Measurements from ENCODE around the gene S100A5.
A peak's percentile ranks its signal among the peaks of the same experiment; 100 is the strongest.

S100A5 gene

DNA sequence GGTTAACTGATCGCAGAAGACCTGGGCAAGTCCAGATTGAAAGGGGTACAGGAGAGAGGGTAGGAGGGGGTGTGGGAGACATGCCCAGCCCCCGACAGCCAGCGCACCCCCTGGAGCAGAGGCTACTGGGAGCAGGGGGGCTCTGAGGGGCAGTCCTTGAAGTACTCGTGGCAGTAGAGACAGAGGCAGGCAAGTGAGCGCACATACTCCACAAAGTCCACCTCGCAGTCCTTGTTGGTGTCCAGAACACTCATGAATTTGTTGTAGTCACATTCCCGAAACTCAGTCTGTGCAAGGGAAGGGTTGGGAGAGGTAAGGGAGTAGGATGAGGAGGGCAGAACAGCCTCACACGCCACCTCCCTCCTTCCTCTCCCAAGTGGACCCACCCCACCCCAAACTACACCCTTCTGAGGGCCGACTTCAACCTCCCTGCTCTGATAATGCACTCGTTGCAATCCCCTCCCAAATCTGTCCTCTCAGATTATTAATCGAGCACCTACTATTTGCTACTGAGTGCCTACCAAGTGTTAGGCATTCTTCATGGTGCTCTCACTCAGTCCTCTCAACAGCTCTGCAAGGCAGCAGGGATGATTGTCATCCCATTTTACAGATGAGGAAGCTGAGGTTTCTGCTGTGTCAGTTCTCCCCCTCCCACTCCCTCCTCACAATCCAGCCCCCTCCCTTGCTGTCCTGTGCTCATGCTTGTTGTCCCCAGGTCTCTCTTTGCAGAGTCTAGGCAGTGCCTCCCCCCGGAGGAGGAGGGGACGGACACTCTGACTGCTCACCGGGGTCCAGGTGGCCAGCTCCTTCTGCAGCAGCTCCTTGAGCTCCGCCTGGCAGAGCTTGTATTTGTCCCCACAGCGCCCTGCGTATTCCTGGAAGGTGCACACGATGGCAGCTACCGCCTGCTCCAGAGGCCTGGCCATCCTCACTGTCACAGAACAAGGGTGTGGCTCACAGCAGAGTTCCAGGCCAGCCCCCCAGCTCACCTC, 7.1 kb upstream of the S100A5 start:
- no peak for DNase-seq (ENCODE audit: low spot score)

DNA sequence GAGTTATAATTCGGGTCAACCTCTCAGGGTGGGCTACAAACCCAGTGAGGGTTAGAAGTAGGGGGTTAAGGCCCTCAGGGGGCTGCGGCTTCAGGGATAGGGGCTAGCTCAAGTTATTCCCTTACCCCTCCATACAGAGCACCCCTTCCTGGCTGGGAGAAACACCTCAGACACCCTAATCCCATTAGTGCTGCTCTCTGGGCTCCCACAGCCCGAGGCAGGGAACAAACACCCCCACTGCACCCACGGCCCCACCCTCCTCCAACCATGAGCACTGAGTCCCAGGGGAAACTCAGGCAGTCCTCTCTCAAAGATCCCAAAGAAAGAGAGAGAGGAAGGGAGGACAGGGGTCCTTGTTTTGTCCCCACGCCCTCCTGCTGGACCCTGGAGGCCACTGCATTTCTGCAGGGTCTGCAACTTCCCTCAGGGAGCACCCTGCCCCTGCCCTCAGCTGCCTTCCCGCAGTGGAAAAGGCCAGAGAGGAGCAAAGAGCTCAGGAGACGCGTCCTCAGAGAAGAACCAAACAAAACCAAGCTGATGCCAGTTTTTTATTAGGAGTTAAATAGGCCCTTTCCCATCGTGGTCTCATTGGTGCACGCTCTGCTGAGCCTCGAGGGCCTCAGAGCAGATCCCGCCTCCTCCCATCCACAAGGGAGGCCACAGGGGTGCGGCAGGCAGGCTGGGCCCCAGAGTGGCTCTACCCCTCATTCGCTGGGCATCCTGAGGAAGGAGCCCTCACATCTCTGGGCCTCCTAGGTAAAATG, 6.2 kb upstream of the S100A5 start:
- no peak for DNase-seq (ENCODE audit: low spot score)

DNA sequence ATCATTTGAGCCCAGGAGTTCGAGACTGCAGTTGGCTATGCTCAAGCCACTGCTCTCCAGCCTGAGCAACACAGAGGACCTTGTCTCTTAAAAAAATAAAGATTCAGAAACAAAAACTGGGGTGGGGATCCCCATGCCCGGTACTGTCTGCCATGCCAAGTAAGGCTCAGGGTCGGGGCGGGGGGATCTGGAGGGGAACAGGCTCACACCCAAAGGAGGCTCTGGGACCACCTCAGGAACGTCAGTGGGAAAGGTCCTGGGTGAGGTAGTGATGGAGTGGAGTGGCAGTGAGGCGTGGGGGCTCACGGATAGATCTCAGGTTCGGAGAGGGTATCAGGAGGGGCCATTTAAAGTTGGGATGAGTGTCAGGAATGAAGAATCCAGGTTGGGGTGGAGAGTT, 5.6 kb upstream of the S100A5 start:
- no peak for DNase-seq (ENCODE audit: low spot score)

DNA sequence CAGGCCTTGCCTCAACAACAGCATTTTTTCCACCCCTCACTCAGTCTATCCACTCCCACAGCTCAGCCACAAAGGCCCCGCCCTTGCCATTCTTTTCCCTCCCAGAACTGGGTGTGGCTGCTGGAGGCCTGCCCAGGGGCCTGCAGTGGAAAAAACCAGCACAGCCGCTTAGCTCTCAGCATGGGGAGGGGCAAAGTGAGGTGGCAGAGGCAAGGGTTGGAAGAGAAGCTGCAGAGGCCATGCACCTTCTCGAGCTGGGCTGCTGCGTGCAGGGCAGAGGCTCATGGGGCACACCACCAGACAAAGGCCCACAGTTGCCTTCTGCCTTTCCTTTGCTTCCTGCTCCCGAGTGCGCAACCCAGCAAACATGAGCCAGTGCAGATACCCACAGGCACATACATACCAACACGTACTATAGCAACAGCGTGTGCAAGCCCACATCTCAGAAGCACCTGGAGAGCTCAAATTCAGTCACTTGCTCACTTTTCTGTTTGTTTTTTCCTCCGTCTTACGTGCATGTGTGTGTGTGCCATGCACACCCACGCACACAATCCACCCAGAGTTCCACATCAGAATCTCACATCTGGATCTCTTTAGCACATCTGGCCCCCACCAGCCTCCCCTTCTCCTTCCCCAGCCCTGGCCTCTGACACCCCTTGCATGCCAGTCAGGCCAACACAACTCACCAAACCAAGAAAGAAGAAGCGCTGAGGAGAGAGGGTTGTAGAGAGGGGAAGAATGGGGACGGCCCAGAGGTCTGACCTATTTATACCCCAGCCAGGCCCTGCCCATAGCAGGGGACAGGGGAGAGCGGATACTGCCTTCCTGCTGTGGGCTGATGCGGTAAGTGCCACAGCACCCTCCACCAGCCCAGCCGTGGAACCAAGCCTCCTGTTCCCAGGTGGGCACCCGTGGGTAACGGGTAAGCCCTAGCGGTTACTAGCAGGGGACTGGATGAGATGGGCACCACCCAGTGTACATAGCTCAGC, 4.6 kb upstream of the S100A5 start, which contains the start of gene S100A4:
Gene S100A4, minus strand, starts transcription at position 740 of the 989 bp plus-strand sequence. CDS start 1,012 bp downstream, outside the sequence.
- peak; percentile 91 for DNase-seq (ENCODE audit: low spot score)

DNA sequence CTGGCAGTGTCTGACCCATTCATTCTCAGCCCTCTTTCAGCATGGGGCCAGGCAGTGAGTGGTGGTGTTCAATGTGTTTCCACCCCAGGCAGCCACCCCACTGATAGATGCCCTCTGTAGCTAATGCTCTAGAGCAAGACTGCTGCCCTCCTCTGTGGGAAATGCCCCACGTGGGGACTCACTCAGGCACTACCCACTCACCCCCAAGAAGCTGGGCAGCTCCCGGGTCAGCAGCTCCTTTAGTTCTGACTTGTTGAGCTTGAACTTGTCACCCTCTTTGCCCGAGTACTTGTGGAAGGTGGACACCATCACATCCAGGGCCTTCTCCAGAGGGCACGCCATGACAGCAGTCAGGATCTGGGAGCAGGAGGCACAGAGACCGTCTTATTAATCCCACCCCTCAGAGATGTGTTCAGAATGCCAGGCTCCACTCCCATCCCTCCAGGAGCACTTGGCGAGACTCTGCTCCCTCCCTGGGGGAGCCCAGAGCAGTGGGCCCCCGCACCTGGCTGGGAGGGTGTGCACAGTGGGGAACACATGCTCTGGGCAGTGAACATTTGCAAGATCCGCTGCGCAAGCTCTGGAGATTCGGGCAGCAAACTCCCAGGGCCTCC, 3.8 kb upstream of the S100A5 start:
- DNase-seq (ENCODE audit: low spot score), result no peak

DNA sequence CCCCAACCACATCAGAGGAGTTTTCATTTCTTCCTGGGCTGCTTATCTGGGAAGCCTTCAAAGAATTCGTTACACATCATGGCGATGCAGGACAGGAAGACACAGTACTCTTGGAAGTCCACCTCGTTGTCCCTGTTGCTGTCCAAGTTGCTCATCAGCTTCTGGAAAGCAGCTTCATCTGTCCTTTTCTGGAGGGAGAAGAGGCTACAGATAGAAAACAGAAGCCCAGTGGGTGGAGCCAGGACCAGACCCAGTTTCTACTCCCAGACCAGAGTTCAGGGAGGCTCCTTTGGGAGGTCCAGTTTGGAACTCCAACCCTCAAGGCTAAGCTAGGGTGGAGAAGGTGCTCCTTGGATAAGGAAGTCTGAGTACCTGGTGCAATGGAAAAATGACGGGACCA, 3.0 kb upstream of the S100A5 start:
- no peak for DNase-seq (ENCODE audit: low spot score)

DNA sequence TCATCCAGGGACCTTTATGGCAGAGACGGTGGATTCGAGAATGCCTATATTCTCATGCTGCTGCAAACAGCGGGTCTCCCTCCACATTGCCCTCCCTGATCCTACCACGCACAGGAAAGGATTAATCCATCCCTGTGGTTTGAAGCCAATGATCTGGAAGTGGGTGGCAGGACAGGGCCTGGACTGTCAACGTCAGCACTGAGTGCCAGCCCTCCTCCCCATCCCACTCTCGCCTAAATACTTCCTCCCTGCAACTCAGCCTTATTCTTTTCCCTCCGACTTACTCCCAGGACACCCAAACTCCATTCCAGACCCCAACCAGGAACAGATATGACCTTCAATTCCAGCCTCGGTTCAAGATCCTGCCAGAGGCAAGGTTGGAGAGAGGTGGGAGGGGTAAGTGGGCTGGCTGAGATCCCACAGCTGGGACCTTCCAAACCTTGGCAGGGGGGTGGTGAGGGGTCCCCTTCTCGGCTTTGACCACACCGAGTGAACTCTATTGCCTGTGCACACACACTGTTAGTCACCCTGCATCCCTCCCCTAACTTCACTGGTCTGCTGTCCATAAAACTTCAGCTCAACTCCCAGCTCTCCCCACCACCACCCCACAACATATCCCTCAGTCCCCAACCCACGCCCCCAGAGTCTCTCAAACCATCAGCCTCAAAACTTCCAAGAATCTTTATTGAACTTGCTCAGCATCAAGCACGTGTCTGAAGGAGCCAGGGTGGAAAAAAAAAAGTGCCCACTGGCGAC, 2.4 kb upstream of the S100A5 start:
- DNase-seq (ENCODE audit: low spot score), result no peak

DNA sequence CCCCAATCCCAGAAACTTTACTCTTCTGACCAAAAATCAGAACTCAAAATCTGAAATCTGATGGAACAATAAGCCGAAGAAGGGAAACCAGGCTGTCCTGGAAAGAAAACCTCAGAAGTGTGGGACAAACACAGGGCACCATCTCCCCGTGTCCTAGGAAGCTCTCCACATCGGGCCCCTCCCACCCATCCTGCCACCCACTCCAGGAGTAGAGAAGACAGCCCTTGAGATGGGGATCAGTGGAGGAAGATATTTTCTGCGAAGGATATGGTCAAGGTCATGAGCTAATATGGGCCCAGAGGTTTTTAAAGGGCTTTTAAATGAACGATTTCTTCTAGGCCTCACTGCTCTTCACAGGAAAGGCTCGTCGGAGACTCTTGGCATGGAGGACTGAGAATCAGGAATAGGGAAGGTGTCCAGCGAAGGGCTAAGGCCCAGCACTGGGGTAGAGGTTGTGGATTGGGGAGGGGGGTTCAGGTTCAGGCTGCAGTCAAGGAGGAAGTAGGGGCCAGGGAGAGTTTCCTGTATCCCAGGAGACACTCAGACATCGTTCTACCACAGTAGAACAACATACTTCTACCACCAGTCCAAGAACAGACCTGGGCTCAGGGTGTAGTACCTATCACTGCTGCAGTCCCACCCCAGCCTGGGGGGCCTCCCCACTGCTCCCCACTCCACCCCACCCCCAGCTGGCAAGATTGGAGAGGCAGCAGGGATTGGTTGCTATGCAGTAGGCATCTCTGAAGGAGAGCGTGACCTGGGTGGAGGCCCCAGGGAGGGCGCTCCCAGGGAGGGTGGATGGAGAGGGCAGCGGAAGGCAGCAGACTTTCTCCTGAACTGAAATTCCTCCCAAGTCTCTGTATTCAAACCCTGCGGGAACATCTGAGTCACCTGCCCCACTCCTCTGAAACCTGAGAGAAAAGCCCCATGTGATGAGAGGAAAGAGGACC, 1.2 kb upstream of the S100A5 start:
- no peak for DNase-seq (ENCODE audit: low spot score)

DNA sequence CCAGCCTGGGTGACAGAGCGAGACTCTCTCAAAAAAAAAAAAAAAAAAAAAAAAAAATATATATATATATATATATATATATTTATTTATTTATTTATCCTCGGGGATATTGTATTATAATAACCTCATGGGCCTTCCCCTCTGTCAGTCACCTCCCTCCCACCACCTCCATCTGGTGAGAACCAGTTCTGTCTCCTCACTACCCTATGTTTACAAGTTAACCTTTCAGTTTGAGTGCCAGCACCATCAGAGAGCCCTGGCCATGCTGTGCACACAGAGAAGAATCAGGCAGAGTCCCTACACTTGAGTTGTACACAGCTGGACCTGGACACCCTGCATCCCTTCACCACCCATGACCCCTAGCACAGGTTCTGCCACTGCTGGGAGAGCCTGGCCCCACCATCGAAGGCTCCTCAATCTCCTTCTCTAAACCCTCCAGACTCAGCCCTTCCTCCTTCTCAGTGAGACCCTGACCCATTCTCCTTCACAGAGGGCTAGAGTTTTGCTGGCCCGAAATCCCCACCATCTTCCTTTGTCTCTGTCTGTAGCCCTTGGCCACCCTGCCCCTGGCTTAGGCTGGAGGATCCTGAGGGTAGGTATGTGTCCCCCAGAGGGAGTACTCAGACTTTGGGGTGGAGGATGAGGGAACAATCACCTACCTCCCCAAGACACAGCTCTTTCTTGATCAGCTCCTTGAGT, 1.2 kb downstream of the S100A5 start:
- DNase-seq (ENCODE audit: low spot score), result no peak

DNA sequence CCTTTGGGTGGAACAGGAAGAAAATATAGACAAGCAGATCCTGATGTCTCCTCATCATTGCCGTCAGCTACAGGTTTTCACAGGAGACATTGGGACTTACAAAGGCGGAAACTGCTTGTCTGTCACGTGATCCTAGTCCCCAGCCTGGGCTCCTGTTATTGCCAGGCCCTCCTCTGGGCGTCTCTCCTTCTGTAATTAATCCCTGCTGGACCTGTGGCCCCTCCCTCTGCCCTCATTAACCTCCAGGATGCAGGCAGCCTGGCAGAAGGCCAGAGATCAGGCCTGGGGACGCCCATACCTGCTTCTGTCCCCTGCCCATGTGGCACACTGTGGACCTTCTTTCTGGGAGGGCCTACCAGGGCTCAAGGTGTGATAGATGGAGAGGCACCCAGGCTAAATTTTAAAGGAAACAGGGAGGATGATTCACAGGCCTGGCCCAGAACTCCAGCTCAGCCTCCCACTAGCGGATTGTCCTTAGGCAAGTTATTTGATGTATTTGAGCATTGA, 2.4 kb downstream of the S100A5 start:
- peak; percentile 60 for DNase-seq (ENCODE audit: low spot score)

DNA sequence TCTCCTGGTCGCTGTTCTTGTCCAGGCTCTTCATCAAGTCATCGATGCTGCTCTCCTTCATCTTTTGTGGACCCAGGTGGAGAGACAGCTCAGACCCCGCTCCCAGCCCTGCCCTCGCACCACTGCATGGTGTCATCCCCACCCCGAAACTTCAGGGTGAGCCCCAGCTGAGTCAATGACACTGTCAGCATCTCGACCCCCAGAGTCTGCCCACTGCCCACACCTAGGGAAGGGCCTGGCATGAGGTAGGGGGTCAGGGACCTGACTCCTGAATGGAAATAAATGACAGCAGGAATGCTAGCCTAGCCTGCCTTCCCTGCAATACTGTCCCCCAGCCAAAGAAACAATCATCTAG, 3.4 kb downstream of the S100A5 start:
- DNase-seq (ENCODE audit: low spot score), result no peak

DNA sequence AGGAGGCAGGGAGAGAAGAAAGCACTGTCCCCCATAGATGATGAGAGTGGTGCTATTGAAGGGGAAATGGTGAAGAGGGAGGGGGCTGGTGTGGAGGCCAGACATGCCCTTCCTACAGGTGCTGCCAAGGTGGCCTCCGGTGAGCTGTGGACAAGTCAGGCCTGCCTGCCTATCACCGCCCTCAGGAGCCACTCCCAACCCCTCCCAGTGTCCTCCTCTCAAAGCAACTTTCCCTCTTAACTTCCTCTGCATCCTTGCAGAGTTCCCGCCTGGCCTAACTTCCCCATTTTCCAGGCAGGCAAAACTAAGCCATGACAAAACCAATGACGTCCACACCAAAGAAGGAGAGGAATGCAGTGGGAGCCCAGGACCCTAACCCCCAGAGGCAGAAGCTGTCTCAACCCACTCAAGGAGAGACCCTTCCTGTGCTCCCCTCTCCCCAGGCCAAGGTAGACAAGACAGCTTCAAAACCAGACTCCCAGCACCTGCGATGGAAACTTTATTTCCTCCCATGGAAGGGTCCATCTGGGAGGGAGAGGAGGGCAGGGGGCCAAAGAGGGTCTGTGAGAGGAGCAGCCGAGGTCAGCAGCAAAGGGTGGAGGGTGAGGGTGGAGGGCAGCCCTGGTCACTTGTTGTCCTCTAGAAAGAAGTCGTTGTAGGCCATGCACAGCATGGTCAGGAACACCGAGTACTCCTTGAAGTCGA, 3.9 kb downstream of the S100A5 start:
- DNase-seq (ENCODE audit: low spot score), result peak; percentile 58

DNA sequence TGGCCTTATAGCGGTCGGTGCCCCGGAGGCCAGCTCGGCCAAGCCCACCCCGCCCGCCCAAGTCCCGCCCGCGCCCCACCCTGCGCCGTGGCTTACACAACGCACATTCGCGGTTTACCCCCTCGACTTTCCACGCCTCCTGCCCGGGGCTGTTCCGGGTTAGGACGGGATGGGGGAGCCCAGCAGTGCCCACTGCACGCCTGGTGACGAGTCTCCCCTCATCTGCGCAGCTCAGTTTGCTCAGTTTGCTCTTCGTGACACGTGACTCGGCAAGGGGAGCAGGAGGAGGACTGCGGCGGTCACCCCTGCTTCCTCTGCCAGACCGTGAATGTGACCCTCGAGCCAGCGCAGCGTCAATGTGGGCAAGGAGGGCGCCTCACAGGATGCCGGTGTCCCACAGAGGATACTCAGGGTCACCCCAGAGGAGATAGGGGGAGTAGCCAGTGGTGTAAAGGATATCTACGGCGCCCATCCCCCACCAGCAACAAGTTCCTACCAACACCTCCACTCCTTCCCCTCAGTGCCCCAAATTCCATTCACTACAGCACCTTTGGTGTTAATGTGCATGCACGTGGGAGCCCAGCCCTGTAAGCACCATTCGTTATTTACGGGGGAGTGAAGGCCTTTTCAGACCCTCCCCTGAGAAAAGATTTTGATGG, 4.6 kb downstream of the S100A5 start:
- peak; percentile 97 for DNase-seq (ENCODE audit: low spot score)

DNA sequence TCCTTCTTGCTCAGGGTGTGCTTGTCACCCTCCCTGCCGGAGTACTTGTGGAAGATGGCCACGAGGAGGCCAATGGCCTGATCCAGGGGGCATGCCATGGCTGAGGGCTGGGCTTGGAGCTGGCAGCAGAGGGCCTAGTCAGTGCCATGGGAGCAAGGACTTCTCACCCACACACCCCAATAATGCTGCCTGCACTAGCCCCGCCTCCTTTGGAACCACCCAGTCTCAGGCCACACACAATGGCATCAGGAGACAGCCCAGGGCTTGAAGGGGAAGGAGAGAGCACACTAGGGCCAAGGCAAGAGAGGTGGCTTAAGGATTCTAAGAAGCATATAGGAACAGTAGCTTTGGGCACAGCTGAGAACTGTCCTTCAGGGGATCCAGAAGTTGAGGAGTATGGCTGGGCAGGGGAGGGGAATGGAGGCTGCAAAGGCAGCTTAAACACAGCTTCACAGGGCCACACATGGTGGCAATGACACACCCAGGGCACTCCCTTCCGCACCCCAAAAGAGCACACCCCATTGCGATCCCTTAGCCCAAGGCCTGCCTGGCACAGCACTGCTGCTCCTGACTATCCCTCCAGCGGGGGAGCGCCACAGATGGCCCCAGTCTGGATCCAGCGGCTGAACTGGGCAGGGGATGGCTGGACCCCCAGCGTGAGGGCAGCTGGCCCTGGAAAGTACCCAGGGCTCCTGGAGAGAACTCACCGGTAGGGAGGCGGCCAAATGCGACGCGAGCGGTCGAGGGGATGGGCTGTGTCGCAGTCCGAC, 5.3 kb downstream of the S100A5 start, which contains the start of gene S100A6:
Gene S100A6, minus strand, starts transcription at position 750 of the 770 bp plus-strand sequence. Its CDS starts 652 bp downstream, at position 98.
- DNase-seq (ENCODE audit: low spot score), result peak; percentile 65

DNA sequence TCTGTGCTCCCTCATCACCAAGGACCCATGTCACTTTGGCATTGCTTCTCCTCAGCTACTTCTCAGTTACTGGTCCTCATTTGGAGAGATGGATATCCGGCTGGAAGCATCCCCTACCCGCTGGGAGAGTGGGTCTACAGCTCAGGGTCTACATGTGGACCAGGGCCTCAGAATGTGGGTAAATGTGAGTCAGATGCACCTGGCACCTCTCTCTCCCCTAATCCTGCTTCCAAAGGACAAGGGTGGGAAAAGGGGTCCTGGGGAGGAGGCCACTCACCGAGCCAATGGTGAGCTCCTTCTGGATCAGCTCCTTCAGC, 5.9 kb downstream of the S100A5 start:
- no peak for DNase-seq (ENCODE audit: low spot score)

DNA sequence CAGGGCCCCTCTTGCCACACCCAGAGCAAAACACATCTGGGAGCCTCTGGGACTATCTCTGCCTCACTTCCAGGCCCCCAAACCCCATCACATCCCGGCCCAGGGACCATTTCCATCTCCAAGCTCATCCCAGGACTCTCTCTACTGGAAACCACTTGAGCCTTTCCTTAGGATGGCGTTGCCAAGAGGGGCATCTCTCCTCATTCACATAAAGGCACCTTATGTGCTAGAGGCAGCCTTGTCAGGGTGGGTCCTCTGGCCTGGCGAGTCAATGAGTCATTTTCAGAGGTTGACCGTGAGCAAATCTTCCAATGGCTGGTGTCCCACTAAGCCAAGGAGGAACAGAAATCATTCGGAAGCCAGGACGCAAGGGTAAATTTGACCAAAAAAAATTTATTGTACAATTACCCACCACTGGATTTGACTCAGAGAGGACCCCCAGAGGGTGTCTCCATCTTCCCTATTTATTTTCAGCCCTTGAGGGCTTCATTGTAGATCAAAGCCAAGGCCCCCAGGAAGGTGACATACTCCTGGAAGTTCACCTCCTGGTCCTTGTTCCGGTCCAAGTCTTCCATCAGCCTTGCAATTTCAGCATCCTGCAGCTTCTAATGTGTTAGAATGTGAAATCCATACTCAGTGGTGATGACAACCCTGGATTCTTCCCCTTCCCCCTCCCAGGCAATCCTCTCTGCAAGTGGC, 6.4 kb downstream of the S100A5 start:
- DNase-seq (ENCODE audit: low spot score), result peak; percentile 55
